PC-9 (cell line): ENCODE data around the gene B9D1.

Experiments
- CTCF ChIP-seq: fragments of 200-600 bp; sonication (generic); conservative IDR thresholded peaks from 2 replicates; pipeline ENCODE4 v1.6.1; 2017; ENCODE audit warnings: mixed run types, antibody characterized with exemption, mild to moderate bottlenecking, moderate library complexity
- EZH2 ChIP-seq: fragments of 200-600 bp; sonication (generic); IDR thresholded peaks from 2 replicates; pipeline ENCODE4 v1.8.0; 2017; ENCODE audit warnings: antibody characterized with exemption, low read depth

- TF ChIP-seq CTCF (no peak), EZH2 (no peak)
Measured at GRCh38 chr17:19309701-19310100, 52.8 kb downstream of the B9D1 start.
